GM19468 (cell line): ENCODE data around the gene ATP6V1F.

Experiments
- ATAC-seq: cut with Tn5 transposase; IDR thresholded peaks from one replicate; pipeline ENCODE4 v1.9.1; 2021; ENCODE audit warnings: mild to moderate bottlenecking, moderate library complexity, moderate number of reproducible peaks; ENCODE audit not compliant: unreplicated experiment; ENCODE audit errors: extremely low read depth

Gene ATP6V1F

GRCh38 chr7:128893251-128894100, 30.8 kb downstream of the ATP6V1F start:
- no peak for ATAC-seq

GRCh38 chr7:128894101-128894440, 31.4 kb downstream of the ATP6V1F start:
- ATAC-seq, result no peak

- no peak for ATAC-seq
These were observed 32.7 kb downstream of the ATP6V1F start for GRCh38 chr7:128895320-128895719.

- ATAC-seq, result no peak
These were observed 36.7 kb downstream of the ATP6V1F start for GRCh38 chr7:128899392-128899791.

- no peak for ATAC-seq
These were observed 37.6 kb downstream of the ATP6V1F start for GRCh38 chr7:128900237-128900636.

GRCh38 chr7:128902761-128903585, 40.3 kb downstream of the ATP6V1F start:
- ATAC-seq, result no peak

GRCh38 chr7:128903621-128904361, 41.1 kb downstream of the ATP6V1F start:
- ATAC-seq, result no peak

- peak; percentile 60 for ATAC-seq
These were observed 41.9 kb downstream of the ATP6V1F start for GRCh38 chr7:128904381-128905197.

GRCh38 chr7:128906001-128906765, 43.5 kb downstream of the ATP6V1F start:
- no peak for ATAC-seq

- ATAC-seq, result no peak
These were observed 44.3 kb downstream of the ATP6V1F start for GRCh38 chr7:128906766-128907559.

- no peak for ATAC-seq
These were observed 46.3 kb downstream of the ATP6V1F start for GRCh38 chr7:128908750-128909624.

GRCh38 chr7:128909625-128910568, 47.2 kb downstream of the ATP6V1F start:
- no peak for ATAC-seq

GRCh38 chr7:128910569-128910945, 47.9 kb downstream of the ATP6V1F start, which contains the start of gene KCP:
Gene KCP (minus strand): TSS chr7:128910709. CDS start chr7:128910676, 33 bp downstream.
- ATAC-seq, result no peak

- no peak for ATAC-seq
These were observed 48.9 kb downstream of the ATP6V1F start for GRCh38 chr7:128911423-128912031.

- ATAC-seq, result no peak
These were observed 49.6 kb downstream of the ATP6V1F start for GRCh38 chr7:128912281-128912680.
